Osteocyte (in vitro differentiated cells): ENCODE measurements around the gene LRRC27. TPM values are rescaled to one million over a fixed set of nuclear protein-coding genes. Genes with fewer than 3 reads are reported as not detected.
A peak's percentile ranks its signal among the peaks of the same experiment; 100 is the strongest.

ENCODE experiments used
- DNase-seq: peaks from one replicate; pipeline ENCODE4 v3.0.0; 2021; ENCODE audit warnings: mixed read lengths; ENCODE audit not compliant: unreplicated experiment; ENCODE audit errors: extremely low spot score
- H3K27ac Mint-ChIP-seq: one replicate; pipeline ENCODE4 v1.8.0; 2021; ENCODE audit warnings: mild to moderate bottlenecking, mixed read lengths; ENCODE audit not compliant: unreplicated experiment
- H3K27me3 Mint-ChIP-seq: one replicate; pipeline ENCODE4 v1.8.0; 2021; ENCODE audit warnings: mixed read lengths; ENCODE audit not compliant: unreplicated experiment
- H3K36me3 Mint-ChIP-seq: one replicate; pipeline ENCODE4 v1.8.0; 2021; ENCODE audit warnings: mixed read lengths; ENCODE audit not compliant: unreplicated experiment
- H3K4me1 Mint-ChIP-seq: one replicate; pipeline ENCODE4 v1.8.0; 2021; ENCODE audit warnings: mixed read lengths; ENCODE audit not compliant: unreplicated experiment
- H3K4me3 Mint-ChIP-seq: one replicate; pipeline ENCODE4 v1.8.0; 2021; ENCODE audit warnings: mild to moderate bottlenecking, moderate library complexity, mixed read lengths; ENCODE audit not compliant: unreplicated experiment
- H3K9me3 Mint-ChIP-seq: one replicate; pipeline ENCODE4 v1.8.0; 2021; ENCODE audit warnings: mixed read lengths; ENCODE audit not compliant: unreplicated experiment
- total RNA-seq: library from RNA; stranded (reverse); gene quantifications from 2 replicates; pipeline ENCODE4 v1.2.1, GENCODE V29; 2021
- TF ChIP-seq, protein P1 (sequence below): fragments of 200-600 bp; sonication (generic); IDR thresholded peaks from 2 replicates; pipeline ENCODE4 v1.5.0; 2021; ENCODE audit warnings: antibody characterized with exemption, mild to moderate bottlenecking, moderate library complexity

The LRRC27 gene
- total RNA-seq, 1 donor from 2014 or later: 18.9 TPM

- Mint-ChIP-seq H3K36me3 (peaks cover 3% of the 10 kb centered on the region), H3K27ac (peak overlapping the region; percentile 85), H3K9me3 (no peaks in the 10 kb centered on the region), H3K27me3 (no peaks in the 10 kb centered on the region), H3K4me1 (peaks cover 50% of the 10 kb centered on the region), H3K4me3 (peak overlapping the region; percentile 95)
- no peak for DNase-seq
- TF ChIP-seq, protein P1, sequence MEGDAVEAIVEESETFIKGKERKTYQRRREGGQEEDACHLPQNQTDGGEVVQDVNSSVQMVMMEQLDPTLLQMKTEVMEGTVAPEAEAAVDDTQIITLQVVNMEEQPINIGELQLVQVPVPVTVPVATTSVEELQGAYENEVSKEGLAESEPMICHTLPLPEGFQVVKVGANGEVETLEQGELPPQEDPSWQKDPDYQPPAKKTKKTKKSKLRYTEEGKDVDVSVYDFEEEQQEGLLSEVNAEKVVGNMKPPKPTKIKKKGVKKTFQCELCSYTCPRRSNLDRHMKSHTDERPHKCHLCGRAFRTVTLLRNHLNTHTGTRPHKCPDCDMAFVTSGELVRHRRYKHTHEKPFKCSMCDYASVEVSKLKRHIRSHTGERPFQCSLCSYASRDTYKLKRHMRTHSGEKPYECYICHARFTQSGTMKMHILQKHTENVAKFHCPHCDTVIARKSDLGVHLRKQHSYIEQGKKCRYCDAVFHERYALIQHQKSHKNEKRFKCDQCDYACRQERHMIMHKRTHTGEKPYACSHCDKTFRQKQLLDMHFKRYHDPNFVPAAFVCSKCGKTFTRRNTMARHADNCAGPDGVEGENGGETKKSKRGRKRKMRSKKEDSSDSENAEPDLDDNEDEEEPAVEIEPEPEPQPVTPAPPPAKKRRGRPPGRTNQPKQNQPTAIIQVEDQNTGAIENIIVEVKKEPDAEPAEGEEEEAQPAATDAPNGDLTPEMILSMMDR: no peak
Observed at GRCh38 chr10:132332433-132332754, 401 bp downstream of the LRRC27 start.

- Mint-ChIP-seq H3K27ac (no peak overlapping the region), H3K36me3 (peaks cover 6% of the 10 kb centered on the region), H3K4me1 (peaks cover 45% of the 10 kb centered on the region), H3K4me3 (peak overlapping the region; percentile 95), H3K9me3 (no peaks in the 10 kb centered on the region), H3K27me3 (no peaks in the 10 kb centered on the region)
- no peak for DNase-seq
- TF ChIP-seq, protein P1: no peak
Observed at GRCh38 chr10:132333386-132333785, 1.4 kb downstream of the LRRC27 start.

- TF ChIP-seq, protein P1: no peak
- Mint-ChIP-seq H3K27me3 (no peaks in the 10 kb centered on the region), H3K9me3 (no peaks in the 10 kb centered on the region), H3K4me3 (no peak overlapping the region), H3K36me3 (peaks cover 8% of the 10 kb centered on the region), H3K27ac (no peak overlapping the region), H3K4me1 (peaks cover 35% of the 10 kb centered on the region)
- no peak for DNase-seq
Observed at GRCh38 chr10:132334631-132335188, 2.7 kb downstream of the LRRC27 start.

- H3K27me3 Mint-ChIP-seq: no peaks in the 10 kb centered on the region
- DNase-seq: no peak
- H3K4me3 Mint-ChIP-seq: no peak overlapping the region
- H3K4me1 Mint-ChIP-seq: peaks cover 28% of the 10 kb centered on the region
- H3K27ac Mint-ChIP-seq: peak overlapping the region; percentile 93
- TF ChIP-seq, protein P1: no peak
- peaks cover 9% of the 10 kb centered on the region for H3K36me3 Mint-ChIP-seq
- no peaks in the 10 kb centered on the region for H3K9me3 Mint-ChIP-seq
Observed at GRCh38 chr10:132335189-132336063, 3.4 kb downstream of the LRRC27 start.

- TF ChIP-seq, protein P1: no peak
- H3K27ac Mint-ChIP-seq: peak overlapping the region; percentile 93
- H3K36me3 Mint-ChIP-seq: peaks cover 9% of the 10 kb centered on the region
Observed at GRCh38 chr10:132336064-132336746, 4.2 kb downstream of the LRRC27 start.

More at GRCh38 chr10:132336064-132336746, 4.2 kb downstream of the LRRC27 start:
- H3K4me1 Mint-ChIP-seq: peaks cover 24% of the 10 kb centered on the region
- H3K4me3 Mint-ChIP-seq: no peak overlapping the region
- no peaks in the 10 kb centered on the region for H3K9me3 Mint-ChIP-seq
- DNase-seq: no peak
- no peaks in the 10 kb centered on the region for H3K27me3 Mint-ChIP-seq
